Stimulated activated CD4-positive, alpha-beta T cell treated with anti-CD3 and anti-CD28 coated beads, Interleukin-12 subunit alpha, Interleukin-12 subunit beta, amount 100 ng/mL, for 48 hours (primary cell): ENCODE measurements around the gene AUTS2.

Source experiments
- DNase-seq, 3 donors: peaks; one replicate each; pipeline ENCODE4 v3.0.0-alpha.2; 2020; ENCODE audit warnings: low read depth in 2 of 3, low spot score in 1 of 3

AUTS2 gene

DNA sequence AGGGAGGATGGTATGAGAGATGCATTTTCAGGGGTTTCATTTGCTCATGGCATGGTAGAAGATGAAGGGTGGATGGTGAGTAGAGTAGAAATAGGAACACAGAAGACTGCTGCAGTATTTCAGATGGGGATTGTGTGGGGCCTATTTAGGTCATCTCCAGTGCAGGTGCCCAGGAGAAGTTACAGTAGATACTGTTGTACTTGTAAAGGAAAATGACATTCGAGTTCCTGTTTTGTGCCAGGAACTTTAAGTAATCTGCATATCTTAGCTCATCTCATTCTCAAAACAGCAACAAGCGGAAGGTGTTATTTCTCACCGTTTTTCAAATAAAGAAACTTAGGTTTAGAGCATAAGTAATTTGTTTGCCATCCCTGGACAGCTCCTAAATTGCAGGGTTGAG, 156.2 kb downstream of the AUTS2 start:
- no peak for DNase-seq

DNA sequence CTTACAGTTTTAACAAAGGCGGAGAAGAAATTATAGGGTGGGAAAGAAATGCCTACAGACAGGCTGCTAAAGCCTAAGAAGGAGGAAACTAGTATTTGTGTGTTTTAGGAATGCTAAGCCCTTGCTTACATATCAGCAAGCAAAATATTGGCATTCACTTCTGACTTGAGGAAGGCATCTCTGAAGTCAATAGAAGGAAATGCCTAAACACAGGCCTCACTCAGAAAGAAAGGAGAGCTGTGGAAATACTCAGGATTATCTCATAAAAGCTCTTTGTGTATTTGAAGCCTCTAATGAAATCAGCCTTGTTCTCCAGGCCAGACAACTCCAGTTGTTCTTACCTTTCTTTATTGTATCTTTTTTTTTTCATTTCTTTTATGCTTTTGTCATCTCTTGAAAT, 158.0 kb downstream of the AUTS2 start:
- DNase-seq = no peak

DNA sequence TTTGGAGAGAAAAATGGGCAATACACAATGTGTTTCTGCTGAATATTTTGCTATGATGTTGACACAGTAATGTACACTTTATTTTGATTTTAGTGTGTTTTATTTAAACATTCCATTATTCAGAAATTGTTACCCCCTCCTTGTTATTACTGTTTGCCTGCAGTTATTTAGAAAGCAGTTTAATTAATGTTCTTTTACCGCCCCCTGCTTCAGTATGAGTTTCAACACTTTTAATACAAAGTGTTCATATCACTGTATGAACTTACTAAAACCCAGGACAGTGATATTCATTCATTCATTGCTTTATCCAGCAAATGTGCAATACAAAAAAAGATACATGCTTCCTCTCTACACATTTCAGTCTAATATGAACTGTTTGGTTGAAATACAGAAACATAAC, 159.3 kb downstream of the AUTS2 start:
- DNase-seq = no peak

DNA sequence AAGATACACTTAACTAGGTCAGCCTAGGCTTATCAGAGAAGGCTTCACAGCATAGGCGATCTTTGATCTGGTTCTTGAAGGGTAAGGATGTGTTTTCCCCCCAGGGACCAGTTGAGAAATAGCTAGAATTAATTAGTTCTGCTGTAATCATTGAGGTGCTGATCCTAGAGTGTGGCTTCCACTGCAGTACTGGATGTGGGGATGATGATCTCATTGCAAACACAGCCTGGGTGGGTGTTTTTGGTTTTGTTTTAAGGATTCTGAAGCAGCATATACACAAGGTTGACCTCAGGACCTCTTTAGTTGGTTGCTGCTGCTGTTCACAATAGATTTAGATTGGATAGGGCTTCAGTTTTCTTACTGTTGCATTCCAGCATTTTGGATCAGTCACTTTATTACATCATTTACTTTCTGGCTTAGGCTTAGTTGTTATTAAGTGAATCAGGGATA, 159.7 kb downstream of the AUTS2 start:
- no peak for DNase-seq

DNA sequence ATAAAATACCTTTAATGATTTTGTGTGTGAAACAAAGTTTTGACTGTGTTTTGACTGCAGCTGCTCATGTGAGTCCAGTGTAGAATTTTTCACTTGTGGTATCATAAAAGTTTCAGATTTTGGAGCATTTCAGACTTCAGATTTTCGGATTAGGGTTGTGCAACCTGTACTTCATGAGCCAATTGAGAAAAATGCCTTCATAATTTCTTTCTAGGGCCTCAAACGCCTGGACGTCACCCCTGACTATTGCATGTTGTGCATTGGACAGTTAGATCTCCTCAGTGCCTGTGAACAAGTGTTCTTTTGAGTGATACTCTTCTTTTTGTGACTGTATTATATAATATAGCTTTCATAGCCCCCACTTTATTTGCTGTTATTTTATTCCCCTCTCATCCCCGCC, 161.1 kb downstream of the AUTS2 start:
- no peak for DNase-seq

DNA sequence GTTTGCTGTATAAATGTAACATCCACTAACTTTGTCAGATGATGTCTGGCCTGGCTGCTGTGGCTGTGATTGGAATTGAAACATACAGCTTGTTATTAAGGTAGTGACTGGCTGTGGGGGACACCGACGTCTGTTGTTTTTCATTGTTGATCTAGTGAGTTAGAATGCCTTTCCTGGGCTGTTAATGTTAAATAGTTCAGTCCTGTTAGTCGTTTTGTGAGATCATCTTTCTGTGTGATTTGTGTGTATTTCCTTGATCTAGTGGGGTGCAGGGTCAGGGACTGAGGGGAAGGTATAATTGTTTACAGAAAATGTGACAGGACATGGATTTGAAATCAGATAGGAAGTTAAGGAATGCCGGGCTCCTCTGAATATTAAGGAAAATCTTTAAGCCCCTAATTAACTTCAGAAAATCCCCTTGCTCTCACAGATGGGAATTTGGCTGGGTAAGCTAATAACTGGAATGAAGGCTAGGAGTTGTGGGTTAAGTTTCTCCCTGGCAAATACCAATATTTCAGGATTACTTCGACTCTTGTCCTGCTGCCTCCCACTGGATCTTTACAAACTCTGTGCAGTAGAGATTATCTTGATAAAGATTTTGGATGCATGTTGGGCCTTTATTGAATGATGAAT, 163.1 kb downstream of the AUTS2 start:
- DNase-seq = no peak

DNA sequence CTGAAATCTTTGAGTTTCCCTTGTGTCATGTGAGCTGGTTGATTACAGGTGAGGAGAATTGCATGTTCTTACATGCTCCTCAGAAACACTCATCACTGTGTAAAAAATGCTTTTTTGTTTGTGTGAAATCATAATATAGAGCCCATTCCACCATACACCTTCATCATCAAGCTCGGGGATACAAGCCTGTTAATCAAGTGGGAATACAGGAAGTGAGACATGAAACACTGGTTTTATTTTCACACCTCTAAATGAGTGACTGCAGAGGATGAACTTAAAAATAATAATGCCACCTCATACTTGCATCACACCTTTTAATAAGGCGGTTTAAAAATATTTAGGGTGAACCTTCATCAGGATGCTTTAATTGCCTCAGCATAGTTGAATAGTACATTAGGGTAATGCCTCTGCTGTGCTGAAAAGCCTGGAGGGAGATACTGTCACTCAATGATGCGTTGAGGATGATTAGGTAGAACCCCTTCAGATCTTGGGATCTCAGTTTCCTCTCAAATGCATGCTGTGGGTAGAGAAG, 164.6 kb downstream of the AUTS2 start:
- DNase-seq = no peak

DNA sequence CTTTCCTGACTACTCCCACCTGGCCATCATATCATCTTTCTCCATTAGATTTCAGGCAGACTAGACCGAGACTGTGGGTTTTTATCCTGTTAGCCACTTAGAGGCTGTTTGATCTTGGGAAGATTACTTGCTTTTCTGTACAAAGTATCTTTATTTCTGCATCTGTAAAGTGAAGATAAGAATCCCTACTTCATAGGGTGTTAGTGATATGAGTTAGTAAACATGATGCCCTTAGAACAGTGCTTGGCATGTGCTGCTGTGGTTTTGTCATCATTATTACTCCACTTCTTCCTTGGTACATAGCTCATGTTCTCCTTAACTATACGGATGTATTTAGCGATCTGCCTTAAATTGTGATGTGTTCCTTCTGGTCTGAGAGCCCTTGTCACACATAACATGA, 165.2 kb downstream of the AUTS2 start:
- no peak for DNase-seq

DNA sequence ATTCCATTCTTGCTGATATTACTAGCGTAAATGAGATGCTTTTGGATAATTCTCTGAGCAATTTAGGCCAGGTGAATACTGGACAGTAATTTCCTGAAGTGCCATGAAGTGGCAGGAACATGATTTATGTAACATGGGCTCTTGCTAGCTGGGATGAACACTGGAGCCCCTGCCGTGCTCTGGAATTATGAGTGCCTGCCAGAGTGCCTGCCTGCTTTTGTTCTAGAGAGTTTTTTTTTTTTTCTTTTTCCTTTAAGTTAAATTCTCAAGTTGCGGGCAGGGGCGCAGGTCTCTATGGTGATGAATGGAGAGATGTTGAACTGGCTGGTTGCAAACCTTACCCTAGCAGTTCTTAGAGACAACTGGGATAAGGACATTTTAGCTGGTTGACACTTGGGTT, 165.9 kb downstream of the AUTS2 start:
- DNase-seq = no peak

DNA sequence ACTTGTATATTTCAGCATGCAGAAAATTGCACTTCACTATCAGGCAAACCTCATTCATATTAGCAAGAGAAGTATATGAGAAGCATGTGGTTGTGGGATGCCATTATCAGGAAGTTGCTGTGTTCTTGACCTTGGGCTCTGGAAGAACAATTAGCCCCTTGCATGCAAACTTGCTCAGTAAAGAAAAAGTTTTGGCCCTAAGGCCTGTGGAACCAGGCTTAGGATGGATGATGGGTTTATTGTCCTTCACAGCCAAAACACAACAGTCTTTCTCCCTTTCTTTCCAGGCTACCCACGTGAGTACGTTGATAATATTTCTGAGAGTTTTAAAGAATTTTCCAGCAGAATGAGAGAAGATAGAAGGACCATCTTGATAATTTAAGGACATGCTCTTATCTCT, 166.4 kb downstream of the AUTS2 start:
- DNase-seq = no peak

DNA sequence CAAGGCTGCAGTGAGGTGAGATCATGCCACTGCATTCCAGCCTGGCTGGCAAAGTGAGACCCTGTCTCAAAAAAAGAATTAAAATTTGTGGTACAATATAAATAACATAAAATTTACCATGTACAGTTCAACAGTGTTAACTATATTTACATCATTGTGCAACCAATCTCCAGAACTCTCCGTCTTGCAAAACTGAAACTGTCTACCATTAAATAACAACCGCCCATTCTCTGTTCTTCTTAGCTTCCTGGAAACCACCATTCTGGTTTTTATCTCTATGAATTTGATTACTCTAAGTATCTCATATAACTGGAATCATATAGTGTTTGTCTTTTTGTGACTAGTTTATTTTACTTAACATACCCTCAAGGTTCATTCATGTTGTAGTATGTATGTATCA, 167.6 kb downstream of the AUTS2 start:
- no peak for DNase-seq

DNA sequence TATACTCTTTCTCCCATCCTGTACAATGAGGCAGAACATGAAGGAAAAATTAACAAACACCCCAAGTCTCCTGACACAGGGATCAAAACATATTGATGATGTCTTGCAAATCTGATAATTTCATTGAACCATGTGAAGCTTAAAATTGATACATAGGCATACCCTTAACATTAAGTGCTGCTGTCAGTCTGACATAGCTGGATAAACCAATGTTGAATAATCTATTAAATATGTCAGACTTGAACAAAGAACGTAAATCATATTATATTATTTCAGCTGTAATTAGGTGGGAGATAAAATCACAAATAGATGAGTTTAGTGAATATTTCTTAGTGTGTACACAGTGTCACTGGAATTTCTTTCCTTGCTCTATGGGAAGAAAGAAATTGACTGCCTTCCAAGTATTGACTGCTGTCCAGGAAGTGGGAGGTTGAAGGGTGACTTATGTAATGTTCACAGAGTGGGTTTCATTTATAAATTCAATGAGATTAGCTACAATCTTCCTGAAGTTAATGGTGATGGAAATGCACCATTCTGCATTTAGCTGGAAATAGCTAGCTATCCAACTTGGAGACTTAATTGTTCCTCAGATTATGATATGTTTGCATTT, 170.8 kb downstream of the AUTS2 start:
- no peak for DNase-seq

DNA sequence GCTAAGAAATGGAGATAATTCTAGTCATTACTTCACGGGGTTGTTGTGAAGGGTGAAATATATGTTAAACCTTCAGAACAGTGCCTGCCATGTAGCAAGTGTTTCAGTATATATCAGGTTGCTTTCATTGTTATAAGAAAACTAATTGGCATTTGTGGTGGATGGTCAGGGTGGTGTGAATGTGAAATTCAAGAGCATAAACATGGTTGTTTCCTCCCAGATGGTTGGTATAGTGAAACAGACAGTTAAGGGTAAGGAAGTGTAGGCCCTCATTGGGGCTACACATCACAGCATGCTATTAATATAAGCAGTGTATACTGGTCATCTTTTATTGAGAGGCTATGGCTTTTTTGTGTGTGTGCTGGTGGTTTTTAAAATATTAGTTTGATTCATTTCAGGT, 171.6 kb downstream of the AUTS2 start:
- DNase-seq = no peak

DNA sequence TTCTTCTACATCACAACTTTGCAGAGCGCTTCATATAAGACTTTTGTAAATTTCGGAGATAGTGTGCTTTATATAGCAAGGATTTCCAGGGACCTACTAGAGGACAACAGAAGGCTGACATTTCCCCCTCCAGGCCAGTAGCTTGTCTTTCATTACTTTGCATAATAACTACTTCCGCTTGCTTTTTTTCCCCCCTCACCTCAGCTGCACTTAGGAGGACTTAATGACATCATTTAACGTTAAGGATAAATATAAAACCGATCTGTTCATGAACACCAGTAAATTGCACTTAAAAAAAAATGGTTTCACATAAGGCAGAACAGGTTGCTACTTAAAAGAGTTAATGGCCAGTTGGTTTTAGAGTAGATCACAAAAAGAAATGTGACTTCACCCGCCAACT, 172.3 kb downstream of the AUTS2 start:
- DNase-seq = no peak

DNA sequence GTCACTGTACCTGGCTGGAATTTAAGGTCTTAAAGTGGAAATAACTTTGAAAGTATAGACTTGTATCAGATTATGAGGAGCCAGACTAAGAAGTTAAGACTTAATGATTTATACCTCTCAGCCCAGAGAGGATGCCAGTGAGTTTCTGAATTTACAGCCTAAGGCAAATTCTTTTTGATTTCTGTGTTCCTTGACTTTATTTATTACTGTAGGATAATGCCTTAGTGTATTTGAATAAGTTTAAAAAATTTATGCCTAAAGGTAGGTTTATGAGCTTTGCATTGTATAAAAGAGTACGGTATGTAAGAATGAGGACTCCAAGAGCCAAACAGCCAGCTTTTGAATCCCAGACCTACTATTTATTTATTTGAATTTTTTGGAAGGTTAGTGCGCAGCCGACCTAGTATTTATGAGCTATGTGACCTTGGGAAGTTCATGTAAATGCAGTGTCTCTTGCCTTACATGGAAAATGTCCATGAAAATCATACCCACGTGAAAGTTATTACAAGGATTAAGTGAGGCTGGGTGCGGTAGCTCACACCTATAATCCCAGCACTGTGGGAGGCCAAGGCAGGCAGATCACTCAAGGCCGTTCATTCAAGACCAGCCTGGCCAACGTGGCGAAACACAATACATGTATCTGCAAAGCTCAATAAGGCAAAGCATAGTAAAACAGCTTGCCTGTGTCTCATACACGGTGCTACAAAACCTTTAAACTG, 174.6 kb downstream of the AUTS2 start:
- DNase-seq = no peak

DNA sequence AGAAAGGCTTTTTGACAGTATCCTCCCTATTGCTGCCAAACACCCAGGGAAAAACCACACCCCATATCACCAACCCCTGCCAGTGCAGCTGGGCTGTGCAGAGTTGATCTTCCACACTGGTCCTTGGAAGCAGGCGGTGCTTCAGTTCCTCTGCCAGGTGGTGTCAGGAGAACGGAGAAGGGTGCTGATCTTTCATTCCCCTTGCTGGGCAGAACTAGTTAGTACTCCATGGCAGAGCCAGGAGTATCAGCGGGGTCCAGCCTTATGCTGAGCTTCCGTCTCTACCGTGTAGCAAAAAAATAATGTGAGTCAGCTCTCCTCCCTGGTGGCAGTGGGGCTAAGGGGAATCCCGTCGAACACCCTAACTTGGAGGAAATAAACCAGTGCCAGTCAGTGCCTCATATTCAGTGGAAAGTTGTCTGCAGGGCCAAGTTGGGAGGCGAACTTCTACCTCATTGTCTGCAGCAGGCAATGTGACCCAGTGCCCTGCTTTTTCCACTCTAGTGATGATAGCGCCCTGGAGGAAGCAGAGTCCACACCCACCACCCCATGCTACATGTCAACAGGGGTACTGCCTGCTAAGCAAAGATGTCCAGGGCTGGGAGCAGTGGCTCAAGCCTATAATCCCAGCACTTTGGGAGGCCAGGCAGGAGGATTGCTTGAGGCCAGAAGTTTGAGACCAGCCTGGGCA, 175.4 kb downstream of the AUTS2 start:
- DNase-seq = no peak

DNA sequence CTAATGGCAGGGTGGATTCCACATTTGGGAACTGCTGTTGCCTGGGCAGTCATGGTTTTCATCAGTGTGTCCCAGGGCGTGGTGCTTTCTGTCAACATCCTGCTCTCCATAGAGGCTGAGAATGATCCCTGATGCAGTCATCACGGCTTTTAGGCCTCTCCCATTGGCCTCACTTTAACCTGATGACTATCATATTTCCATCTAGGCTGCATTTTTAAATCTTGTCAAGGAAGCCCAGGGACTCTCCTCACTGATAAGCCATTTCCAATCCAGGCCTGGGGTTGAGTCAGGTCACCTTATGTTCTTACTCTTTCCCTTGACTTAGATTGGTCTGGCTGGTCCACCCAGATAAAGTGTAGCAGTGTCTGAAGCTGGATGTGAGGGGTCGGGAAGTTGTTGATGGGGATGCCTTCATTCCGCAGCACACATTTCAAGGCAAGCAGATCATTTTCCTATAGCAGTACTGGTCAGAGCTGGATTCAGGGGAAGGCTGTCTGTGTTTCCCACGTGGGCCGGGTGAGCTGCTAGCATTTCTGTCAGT, 177.0 kb downstream of the AUTS2 start:
- DNase-seq = no peak

DNA sequence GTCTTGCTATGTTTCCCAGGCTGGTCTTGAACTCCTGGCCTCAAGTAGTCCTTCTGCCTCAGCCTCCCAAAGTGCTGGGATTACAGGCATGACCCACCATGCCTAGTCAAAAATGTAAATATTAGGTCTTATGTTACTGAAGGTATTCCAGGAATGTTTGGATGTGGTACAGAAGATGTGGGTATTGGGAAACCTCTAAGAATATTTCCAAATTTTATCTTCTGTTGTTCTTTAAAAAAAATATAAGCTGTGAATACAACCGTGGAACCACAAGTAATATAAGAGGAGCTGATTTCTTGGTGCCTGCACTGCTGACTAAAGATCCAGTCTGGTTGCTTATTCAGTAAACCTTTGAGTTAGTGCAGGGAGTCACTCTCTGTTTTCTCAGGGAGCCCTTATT, 178.3 kb downstream of the AUTS2 start:
- no peak for DNase-seq

DNA sequence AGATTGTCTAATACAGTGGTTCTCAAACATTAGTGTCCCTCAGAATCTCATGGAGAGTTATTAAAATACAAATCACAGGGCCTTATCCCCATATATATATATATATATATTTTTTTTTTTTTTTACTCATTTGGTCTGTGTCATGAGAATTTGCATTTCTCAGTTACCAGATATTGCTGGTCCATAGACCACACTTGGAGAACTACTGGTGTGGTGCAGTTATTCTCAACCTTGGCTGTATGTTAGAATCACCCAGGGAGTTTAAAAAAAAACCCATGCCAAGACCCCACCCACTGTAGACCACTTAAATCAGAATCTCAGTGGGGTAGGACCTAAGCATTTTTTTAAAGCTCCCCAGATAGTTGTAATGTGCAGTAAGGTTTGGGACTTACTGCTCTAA, 179.9 kb downstream of the AUTS2 start:
- no peak for DNase-seq

DNA sequence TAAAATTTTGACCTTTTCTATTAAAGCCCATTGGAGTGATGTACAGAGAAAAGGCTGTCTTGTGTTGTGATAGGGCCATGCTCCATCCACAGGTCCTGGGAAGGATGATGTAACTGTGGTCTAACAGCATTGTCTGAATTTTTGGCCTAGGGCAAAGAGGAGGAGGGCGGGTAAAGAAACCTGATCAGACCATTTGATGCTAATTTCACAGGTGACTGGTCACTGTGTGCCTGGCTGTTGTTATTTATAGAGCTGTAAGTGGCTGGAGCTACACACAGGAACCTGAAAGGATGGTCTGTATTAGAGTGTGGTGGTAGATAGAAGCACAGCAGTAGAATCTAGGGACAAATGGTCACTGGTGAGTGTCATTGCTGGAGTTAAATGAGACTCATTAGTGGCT, 182.1 kb downstream of the AUTS2 start:
- no peak for DNase-seq

DNA sequence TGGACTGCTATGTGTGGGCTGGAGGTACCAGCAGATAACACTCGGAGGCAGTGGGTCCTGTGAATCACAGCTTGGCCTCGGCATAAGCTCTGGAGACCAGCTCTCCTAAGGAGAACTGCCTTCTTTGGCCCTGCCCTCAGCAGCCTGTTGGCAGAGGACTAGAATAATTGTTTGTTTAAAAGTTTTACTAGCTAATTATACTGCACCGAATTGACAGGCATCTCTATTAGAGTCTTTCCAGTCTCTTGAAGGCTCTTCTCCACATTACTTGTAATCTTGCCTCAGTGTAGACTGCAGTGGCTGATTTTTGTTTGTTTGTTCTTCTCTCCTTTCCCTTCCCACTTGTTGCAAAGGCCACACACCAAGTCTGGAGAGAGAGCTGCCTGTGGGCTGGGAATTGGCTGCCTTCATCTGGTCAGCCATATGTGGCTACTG, 183.2 kb downstream of the AUTS2 start:
- DNase-seq = no peak
